Suppressor macrophage (primary cell): ENCODE data around the gene WWP2.
A peak's percentile ranks its signal among the peaks of the same experiment; 100 is the strongest.
"Not testable (repeated sequence)": the region's sequence is repeated elsewhere in the genome, so short reads cannot be mapped to it uniquely, and the experiment has no call there.

Source experiments
- DNase-seq, 4 experiments: peaks; one replicate each; pipeline ENCODE4 v3.0.0-alpha.2; 2020 to 2022
- total RNA-seq, 17 experiments: gene quantifications; one replicate each; lab custom pipeline; 2026; ENCODE audit warnings: mixed read lengths in 6 of 17, inconsistent platforms in 3 of 17; lab: John Stamatoyannopoulos, UW

The WWP2 gene
- total RNA-seq: 57.9 to 124 (median 85.2) reads per million in 17 experiments

DNA sequence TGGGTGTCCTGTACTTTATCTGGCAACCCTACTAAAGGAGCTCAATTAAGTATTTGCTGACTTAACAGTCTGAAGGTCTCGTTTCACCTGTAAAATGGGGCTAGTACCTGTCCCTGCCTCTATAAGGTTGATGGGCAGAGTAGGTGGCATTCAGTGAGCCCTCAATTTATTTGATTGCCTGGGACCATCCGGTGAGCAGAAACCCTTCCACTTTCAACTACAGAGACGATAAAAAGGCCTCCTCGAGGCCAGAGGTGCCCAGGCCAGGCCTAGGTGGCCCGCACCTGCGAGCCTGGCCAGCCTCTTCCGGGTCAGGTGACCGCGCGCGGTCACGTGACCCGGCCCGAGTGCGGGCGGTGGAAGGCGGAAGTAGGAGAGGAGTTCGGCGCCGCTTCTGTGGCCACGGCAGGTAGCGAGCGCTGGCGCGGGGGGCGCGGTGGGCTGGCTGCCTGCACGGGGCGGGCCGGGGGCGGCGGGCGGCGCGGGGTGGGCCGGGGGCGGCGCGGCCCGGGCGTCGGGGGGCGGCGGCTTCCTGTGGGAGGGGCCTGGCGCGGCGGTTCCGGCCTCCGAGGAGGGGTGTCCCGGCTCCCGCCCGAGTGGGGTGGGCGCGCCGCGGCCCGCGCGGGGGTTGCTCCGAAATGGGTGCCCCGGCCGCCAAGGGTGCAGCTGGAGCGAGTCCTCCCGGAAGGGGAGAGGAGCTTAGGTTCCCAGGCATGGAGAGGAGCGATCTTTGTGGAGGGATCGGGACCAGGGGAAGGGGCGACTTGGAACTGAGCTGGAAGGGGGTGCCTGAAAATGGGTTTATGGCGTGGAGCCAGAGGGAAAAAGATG, at the start of gene WWP2:
Gene WWP2 (plus strand): TSS at position 350 of the 831 bp plus-strand sequence. CDS start 24,679 bp downstream, outside the sequence.
- DNase-seq: peak; percentile 84 to 93 (median 88)

DNA sequence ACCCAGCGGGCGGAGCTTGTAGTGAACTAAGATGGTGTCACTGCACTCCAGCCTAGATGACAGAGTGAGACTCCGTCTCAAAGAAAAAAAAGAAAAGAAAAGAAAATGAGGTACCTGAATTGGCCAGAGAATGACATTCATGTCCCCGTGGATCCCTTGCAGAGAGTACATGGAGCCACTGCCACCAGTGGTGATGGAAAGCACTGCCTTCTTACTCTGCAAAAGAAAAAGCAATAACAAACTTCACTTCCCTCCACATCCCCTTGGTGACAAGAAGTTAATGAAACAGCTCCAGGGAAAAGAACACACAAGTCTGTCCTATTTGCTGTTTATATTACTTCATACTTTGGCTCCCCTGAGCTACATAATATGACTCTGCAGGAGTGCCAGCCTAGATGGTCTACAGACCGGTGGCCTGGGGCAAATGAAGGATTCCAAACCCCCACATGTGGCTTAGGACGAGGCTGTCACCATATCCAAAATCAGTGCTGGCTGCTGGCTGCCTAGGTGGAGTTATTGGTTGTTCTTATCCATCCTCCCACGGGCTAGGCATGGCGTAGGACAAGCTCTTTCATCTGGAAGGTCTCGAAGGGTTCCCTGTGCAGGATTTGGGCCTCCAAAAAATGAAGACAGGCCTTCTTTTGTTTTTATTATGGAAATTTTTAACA, 49.1 kb upstream of the WWP2 start:
- no peak for DNase-seq

DNA sequence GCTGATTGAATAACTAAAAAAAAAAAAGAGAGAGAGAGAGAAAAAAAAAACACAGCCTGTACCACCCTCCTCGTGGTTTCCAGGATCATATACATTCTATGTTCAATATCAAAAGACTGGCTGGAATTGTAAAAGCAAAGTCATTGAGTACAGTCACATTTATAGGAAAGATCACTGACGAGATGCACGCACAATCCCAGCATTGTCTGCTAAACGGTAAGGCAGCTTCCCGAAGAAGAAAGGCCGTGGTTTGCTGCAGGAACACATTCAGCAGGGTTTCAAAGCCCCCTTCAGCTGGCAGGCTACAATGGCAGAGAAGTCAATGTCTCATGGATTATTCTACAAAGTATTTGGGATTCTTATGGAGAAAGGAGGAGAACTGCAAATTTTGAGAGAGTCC, 45.1 kb upstream of the WWP2 start:
- no peak for DNase-seq

GRCh38 chr16:69718111-69718764, 43.9 kb upstream of the WWP2 start:
- no peak for DNase-seq

DNA sequence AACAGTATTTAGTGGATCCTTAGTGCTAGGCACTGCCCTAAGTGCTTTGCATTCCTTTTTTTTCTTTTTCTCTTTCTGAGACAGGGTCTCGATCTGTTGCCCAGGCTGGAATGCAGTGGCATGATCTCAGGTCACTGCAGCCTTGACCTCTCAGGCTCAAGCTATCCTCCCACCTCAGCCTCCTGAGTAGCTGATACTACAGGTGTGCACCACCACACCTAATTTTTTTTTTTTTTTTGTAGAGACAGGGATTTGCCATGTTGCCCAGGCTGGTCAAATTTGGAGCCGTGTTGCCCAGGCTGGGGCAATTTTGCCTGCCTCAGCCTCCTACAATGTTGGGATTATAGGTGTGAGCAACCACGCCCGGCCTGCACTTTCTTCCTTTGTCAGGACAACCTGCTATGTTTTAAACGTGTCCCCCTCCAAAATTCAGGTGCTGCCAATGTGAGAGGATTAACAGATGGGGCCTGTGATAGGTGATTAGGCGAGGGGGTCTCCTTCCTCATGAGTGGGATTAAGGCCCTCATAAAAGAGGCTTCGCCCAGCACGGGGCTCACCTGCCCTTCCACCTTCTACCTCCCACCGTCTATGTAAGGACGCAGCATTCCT, 41.2 kb upstream of the WWP2 start:
- no peak for DNase-seq

- DNase-seq: no peak
These were observed 40.6 kb upstream of the WWP2 start for GRCh38 chr16:69721441-69721957.

DNA sequence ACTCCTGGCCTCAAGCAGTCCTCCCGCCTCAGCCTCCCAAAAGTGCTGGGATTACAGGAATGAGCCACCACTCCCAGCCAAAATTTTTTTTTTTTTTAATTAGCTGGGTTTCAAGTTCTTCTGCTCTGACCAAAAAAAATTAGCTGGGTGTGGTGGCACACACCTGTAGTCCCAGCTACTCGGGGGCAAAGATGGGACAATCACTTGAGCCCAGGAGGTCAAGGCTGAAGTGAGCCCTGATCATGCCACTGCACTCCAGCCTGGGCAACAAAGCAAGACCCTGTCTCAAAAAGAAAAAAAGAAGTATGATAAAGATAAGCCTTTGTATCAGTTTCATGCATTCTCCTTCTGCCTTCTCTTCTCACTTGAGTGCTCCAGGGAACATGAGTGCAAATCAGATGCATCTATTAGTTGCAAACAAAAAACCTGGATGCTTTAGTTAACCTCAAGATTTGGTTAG, 37.7 kb upstream of the WWP2 start:
- DNase-seq: no peak

DNA sequence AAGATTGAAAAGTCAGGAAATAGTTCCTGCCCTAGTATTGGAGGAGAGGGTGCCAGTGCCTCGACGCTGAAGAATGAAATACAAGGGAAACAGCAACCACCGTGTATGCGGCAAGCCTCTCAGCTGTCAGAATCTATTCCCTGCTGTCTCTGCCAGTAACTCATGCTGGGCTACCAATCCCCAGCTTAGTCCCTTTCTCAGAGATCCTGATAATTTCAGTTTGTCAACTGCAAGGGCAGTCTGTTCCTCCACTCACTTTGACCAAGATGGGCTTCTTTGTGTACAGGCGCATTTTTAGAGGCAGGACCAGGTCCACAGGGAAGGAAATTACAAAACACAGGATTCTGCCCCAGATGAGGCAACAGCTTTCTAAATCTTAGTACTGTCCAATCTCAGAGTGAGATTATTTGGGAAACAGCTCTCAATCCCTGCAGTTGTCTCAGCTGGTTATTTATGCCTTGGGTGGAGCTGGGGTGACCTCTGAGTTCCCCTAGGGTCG, 37.1 kb upstream of the WWP2 start:
- DNase-seq: peak in 3 of 4 experiments; percentile 3 to 23 (median 10)

- no peak for DNase-seq
These were observed 36.4 kb upstream of the WWP2 start for GRCh38 chr16:69725480-69726312.

DNA sequence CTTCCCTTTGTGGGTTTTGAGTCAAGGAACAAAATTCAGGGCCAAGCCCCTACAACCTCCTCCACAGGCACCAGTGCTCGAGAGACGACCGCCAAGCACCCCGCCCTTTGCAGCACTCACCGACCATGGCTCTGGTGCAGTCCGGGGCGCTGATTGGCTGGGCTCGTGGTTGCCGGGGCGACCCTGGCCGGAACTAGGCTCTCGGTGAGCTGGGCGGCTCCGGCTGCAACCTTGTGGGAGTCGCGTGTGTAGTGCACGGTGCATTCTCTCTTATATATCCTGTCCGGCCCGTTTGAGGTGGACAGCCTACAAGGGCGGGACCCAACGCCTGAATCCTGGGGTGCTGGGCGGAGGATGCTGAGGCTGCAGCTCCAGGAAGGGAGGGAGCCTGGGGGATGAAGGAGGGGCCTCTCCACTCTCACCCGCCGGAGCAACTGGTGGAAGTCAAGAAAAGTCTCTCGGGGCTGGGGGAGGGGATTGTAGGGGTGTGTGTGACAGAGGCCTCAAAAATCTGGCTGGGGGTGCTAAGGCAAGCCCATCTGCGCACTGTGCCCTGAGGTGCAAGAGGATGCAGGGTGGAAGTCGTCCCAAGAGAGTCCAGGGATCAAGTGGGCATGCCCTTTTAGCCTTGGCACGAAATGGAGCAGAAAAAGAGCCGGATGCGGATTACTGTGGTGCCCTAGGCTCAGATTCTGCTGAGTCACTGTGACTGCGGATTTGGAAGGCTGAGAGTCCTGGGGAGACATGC, 35.6 kb upstream of the WWP2 start, which contains the start of gene NQO1:
Gene NQO1 (minus strand): TSS at position 248 of the 748 bp plus-strand sequence. CDS start 121 bp downstream, at position 127.
- peak; percentile 94 to 96 (median 95) for DNase-seq

GRCh38 chr16:69727916-69728270, 34.2 kb upstream of the WWP2 start:
- DNase-seq: no peak

- DNase-seq: not testable (repeated sequence)
These were observed 33.1 kb upstream of the WWP2 start for GRCh38 chr16:69729030-69729429.

DNA sequence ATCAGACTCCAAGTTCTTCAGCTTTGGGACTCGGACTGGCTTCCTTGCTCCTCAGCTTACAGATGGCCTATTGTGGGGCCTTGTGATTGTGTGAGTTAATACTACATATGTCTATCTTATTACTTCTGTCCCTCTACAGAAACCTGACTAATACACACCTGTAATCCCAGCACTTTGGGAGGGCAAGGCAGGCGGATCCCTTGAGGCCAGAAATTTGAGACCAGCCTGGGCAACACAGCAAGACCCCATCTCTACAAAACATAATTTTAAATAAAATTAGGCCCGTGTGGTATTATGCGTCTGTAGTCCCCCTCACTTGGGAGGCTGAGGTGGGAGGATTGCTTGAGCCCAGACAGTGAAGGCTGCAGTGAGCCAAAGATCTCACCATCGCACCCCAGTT, 30.9 kb upstream of the WWP2 start:
- DNase-seq: not testable (repeated sequence)

- DNase-seq: no peak
These were observed 30.0 kb upstream of the WWP2 start for GRCh38 chr16:69732101-69732500.

DNA sequence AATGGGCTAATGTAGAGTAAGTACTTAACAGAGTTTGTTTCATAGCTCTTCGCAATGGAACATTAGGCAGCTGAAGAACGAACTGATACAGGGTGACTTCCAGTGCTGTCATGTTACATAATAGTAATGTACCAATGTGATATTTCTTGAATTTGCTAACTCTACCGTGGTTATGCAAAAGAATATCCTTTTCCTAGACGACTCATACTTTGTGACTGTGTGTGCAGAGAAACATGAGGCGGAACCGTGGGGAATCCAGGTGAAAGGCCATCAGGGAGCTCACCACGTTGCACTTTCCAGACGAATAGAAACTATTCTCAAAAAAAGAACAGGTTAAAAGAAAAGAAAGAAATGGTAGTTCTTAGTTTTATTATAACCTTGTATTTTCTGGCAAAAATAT, 20.6 kb upstream of the WWP2 start:
- peak in 1 of 4 experiments; percentile 7 for DNase-seq

- peak in 2 of 4 experiments; percentile 17 to 20 for DNase-seq
These were observed 19.9 kb upstream of the WWP2 start for GRCh38 chr16:69741951-69742904.

DNA sequence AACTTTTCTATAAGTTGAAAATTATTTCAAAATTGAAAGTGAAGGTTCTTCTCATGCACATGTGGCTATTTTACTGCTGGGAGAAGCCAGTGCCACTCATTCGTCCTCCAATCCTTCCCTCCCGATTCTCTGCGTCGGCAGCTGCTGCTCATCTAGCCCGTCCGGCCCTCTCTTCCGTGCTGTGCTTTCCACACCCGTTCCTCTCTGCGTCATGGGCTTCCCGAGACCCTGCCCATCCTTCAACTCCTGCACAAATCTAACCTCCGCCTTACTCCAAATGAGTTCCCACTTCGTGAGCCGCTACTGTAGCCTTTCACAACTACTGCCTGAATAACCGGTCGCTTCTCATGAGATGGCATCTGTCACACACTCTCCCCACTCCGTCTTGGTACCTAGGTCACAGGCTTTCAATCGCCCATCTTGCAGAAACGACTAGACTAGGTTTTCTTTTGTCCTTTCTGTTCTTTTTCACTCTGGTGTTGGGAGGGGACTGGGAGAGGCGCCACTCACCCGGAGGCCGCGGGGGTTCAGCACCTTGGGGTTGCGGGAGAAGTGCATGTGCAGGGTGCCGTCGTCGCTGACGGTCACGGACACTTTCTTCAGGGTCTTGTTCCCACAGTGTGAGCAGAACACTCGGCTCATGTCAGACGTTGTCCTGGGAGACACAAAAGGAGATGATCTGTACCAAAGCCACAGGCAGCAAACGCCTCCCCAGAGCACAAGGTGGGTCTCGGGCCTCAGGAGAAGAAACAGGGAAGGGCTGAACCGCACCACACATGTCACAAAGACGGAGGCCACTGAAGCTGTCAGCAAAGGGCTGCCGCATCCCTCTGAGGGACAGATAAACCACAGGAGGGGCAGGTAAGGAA, 17.5 kb upstream of the WWP2 start:
- DNase-seq: no peak

- DNase-seq: no peak
These were observed 16.9 kb upstream of the WWP2 start for GRCh38 chr16:69745232-69745612.
